ENCODE data around the gene GCSAM. TPM values are rescaled to one million over a fixed set of nuclear protein-coding genes. Genes with fewer than 3 reads are reported as not detected.
"Not testable (repeated sequence)": the region's sequence is repeated elsewhere in the genome, so short reads cannot be mapped to it uniquely, and the experiment has no call there.

Gene GCSAM
- total RNA-seq, 2 donors from 2014 or later = 17.8 to 26.5 TPM

DNA sequence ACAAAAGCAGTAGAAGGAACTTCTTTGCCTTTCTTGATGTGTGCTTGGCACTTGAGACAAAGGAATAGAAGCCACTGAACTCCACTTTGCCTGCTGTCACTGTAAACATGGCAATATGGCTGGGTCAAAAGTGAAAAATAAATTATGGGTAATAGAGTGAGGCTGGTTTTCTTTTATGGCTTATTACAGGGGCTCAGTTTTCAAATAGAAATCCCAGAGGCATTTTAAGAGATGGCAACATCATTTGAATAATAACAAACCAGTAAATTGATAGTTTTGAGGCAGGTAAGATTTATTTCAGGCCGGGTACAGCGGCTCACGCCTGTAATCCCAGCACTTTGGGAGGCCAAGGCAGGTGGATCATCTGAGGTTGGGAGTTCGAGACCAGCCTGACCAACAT is 44.1 kb downstream of the GCSAM start:
- no peak overlapping the region for H3K4me3 Mint-ChIP-seq
- ATAC-seq (replicated peaks in 1 of 2) (no peak), DNase-seq (no peak)
- no peak overlapping the region for H3K27ac Mint-ChIP-seq
- H3K27me3 Mint-ChIP-seq (ENCODE audit: low read depth) = peaks cover 20% of the 10 kb centered on the region
- H3K36me3 Mint-ChIP-seq (ENCODE audit: insufficient read depth in 2 of 2) = no peaks in the 10 kb centered on the region
- no peaks in the 10 kb centered on the region for H3K9me3 Mint-ChIP-seq
- peaks cover 44% of the 10 kb centered on the region for H3K4me1 Mint-ChIP-seq (ENCODE audit: low read depth)

DNA sequence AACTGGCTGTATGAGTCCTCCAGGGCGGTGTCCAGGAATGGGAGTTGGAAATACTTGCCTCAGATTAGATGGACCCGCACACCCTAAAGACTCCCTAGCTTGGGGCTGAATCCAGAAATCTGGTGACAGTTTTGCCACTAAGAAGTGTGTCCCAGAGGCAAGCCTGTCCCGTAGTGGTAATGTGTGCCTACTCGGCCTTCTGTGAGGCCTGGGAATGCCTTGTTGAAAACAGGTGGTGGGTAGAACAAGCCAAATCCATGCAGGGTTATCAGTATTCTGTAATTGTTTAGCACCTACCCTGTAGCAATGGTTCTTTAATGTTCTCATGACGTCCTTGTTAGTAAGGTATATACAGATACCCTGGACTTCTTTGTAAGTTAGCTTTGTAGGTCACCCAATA is 45.3 kb downstream of the GCSAM start:
- no peaks in the 10 kb centered on the region for H3K36me3 Mint-ChIP-seq (ENCODE audit: insufficient read depth in 2 of 2)
- H3K9me3 Mint-ChIP-seq = no peaks in the 10 kb centered on the region
- no peak overlapping the region for H3K27ac Mint-ChIP-seq
- H3K4me1 Mint-ChIP-seq (ENCODE audit: low read depth) = peaks cover 36% of the 10 kb centered on the region
- H3K27me3 Mint-ChIP-seq (ENCODE audit: low read depth) = peaks cover 20% of the 10 kb centered on the region
- H3K4me3 Mint-ChIP-seq = peak overlapping the region; percentile 87 to 91
- ATAC-seq (replicated peaks in 1 of 2) = no peak
- no peak for DNase-seq

DNA sequence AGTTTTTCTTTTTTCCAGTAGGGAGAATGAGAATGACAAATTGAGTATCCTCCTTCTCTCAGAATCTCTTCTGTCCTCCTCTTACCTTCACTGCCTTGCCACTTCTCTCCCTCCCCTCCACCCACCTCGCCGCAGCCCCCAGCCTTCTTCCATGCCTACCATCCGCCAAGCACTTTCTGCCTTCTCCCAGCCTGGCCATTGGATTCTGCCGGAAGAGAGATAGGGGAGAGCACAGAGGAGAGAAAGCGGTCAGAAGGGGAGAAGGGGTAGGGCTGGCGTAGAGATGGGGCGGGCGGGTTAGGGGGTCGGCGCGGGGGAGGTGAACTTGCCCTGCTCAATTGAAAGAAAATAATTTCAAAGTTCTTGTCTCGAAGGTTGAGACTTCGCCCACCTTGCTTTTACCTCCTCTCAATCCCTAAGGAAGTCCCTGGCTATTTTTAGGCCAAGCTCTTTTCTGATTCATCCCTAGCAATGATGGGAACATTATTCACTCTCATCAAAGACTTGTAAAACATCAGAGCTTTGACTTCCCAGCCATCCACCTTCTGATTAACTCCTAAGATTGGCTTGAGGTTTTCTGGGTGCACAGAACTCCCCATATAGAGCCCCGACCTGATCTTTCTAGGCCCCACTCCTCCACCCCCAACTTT is 46.0 kb downstream of the GCSAM start:
- H3K27me3 Mint-ChIP-seq (ENCODE audit: low read depth) = peaks cover 20% of the 10 kb centered on the region
- peak overlapping the region; percentile 87 to 91 for H3K4me3 Mint-ChIP-seq
- no peak for DNase-seq
- H3K9me3 Mint-ChIP-seq = no peaks in the 10 kb centered on the region
- peak overlapping the region; percentile 36 for H3K27ac Mint-ChIP-seq
- ATAC-seq (replicated peaks in 1 of 2) = no peak
- peaks cover 29% of the 10 kb centered on the region for H3K4me1 Mint-ChIP-seq (ENCODE audit: low read depth)
- no peaks in the 10 kb centered on the region for H3K36me3 Mint-ChIP-seq (ENCODE audit: insufficient read depth in 2 of 2)

- peak within 1 kb of the TSS; percentile 36 for H3K27ac Mint-ChIP-seq
- H3K4me1 Mint-ChIP-seq (ENCODE audit: low read depth) = peaks cover 29% of the 10 kb centered on the region
- H3K9me3 Mint-ChIP-seq = no peaks in the 10 kb centered on the region
- DNase-seq (peak; percentile 79 to 80), ATAC-seq (replicated peaks in 1 of 2) (peak; percentile 94 to 95)
- H3K4me3 Mint-ChIP-seq = peak within 1 kb of the TSS; percentile 87 to 91
- H3K27me3 Mint-ChIP-seq (ENCODE audit: low read depth) = peaks cover 20% of the 10 kb centered on the region
- no peaks in the 10 kb centered on the region for H3K36me3 Mint-ChIP-seq (ENCODE audit: insufficient read depth in 2 of 2)
Observed at GRCh38 chr3:112086076-112086854, 46.8 kb downstream of the GCSAM start, which contains the start of gene C3orf52. C3orf52 (plus strand) TSS chr3:112086389; CDS start chr3:112086408, 19 bp downstream.

GRCh38 chr3:112085735-112086075 is 47.3 kb downstream of the GCSAM start:
- DNase-seq (no peak), ATAC-seq (replicated peaks in 1 of 2) (peak; percentile 1 to 2)
- no peak overlapping the region for H3K27ac Mint-ChIP-seq
- H3K4me3 Mint-ChIP-seq = peak overlapping the region; percentile 87 to 91
- H3K4me1 Mint-ChIP-seq (ENCODE audit: low read depth) = peaks cover 29% of the 10 kb centered on the region
- no peaks in the 10 kb centered on the region for H3K36me3 Mint-ChIP-seq (ENCODE audit: insufficient read depth in 2 of 2)
- H3K9me3 Mint-ChIP-seq = no peaks in the 10 kb centered on the region
- peaks cover 20% of the 10 kb centered on the region for H3K27me3 Mint-ChIP-seq (ENCODE audit: low read depth)

- peaks cover 29% of the 10 kb centered on the region for H3K4me1 Mint-ChIP-seq (ENCODE audit: low read depth)
- H3K4me3 Mint-ChIP-seq = peak overlapping the region; percentile 55 to 87
- no peak overlapping the region for H3K27ac Mint-ChIP-seq
- H3K9me3 Mint-ChIP-seq = no peaks in the 10 kb centered on the region
- peaks cover 20% of the 10 kb centered on the region for H3K27me3 Mint-ChIP-seq (ENCODE audit: low read depth)
- ATAC-seq (replicated peaks in 1 of 2) (no peak), DNase-seq (no peak)
- no peaks in the 10 kb centered on the region for H3K36me3 Mint-ChIP-seq (ENCODE audit: insufficient read depth in 2 of 2)
Observed at GRCh38 chr3:112084980-112085705, 47.9 kb downstream of the GCSAM start.

GRCh38 chr3:112083239-112083638 is 49.8 kb downstream of the GCSAM start:
- Mint-ChIP-seq H3K27ac (no peak overlapping the region), H3K36me3 (ENCODE audit: insufficient read depth in 2 of 2) (no peaks in the 10 kb centered on the region), H3K27me3 (ENCODE audit: low read depth) (peaks cover 12% of the 10 kb centered on the region), H3K4me3 (no peak overlapping the region), H3K4me1 (ENCODE audit: low read depth) (peaks cover 27% of the 10 kb centered on the region), H3K9me3 (no peaks in the 10 kb centered on the region)
- no peak for DNase-seq
- ATAC-seq (replicated peaks in 1 of 2) = no peak

GRCh38 chr3:112078125-112079083 is 54.6 kb downstream of the GCSAM start:
- DNase-seq (no peak), ATAC-seq (replicated peaks in 1 of 2) (no peak)
- no peaks in the 10 kb centered on the region for H3K36me3 Mint-ChIP-seq (ENCODE audit: insufficient read depth in 2 of 2)
- H3K27ac Mint-ChIP-seq = no peak overlapping the region
- H3K4me3 Mint-ChIP-seq = no peak overlapping the region
- H3K4me1 Mint-ChIP-seq (ENCODE audit: low read depth) = peaks cover 21% of the 10 kb centered on the region
- no peaks in the 10 kb centered on the region for H3K27me3 Mint-ChIP-seq (ENCODE audit: low read depth)
- H3K9me3 Mint-ChIP-seq = no peaks in the 10 kb centered on the region

DNA sequence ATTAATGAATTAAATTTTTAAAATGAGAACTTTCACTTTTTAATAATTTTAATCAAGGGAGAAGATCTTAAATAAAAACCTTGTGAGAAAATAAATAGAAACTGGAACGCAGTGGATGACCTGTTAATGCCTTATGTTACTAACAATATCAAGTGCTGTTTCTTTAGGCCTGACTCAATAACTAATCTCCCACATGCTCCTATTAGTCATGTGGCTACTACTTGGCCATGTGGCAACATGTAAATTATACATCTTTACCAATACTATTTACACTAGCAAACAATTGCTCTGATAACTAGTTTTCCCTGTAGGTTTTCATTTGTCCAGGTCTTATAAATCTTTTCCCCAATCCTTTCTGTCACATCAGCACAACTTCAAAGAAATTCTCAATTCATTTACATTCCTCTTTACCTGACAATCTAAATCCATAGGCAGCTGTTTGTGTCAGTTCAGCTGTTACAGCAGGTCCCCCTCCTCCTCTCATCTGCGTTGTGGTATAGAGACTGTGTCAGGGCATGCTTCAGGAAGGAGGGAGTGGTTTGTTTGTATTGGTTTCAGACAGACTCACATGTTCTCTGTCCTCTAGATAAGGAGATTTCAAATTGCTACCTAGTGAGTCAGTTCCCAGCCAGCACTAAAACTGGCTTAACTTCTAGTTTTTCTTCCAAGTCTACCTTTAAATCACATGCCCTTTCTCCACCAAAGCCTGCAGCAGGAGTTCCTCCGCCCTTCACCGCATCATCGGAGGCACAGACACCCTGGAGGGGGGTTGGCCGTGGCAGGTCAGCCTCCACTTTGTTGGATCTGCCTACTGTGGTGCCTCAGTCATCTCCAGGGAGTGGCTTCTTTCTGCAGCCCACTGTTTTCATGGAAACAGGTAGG is 58.2 kb downstream of the GCSAM start:
- H3K36me3 Mint-ChIP-seq (ENCODE audit: insufficient read depth in 2 of 2) = peaks cover 3 to 8% of the 10 kb centered on the region in 2 donors
- peak overlapping the region; percentile 51 to 64 for H3K4me3 Mint-ChIP-seq

GRCh38 chr3:112074006-112074405 is 59.0 kb downstream of the GCSAM start:
- Mint-ChIP-seq H3K27ac (no peak overlapping the region), H3K9me3 (peaks cover 4 to 5% of the 10 kb centered on the region in 2 donors), H3K27me3 (ENCODE audit: low read depth) (no peaks in the 10 kb centered on the region), H3K4me1 (ENCODE audit: low read depth) (peaks cover 42% of the 10 kb centered on the region), H3K36me3 (ENCODE audit: insufficient read depth in 2 of 2) (peaks cover 3 to 11% of the 10 kb centered on the region in 2 donors), H3K4me3 (no peak overlapping the region)
- DNase-seq (no peak), ATAC-seq (replicated peaks in 1 of 2) (no peak)

More for the DNA sequence above, 58.2 kb downstream of the GCSAM start:
- DNase-seq (peak; percentile 37 to 46), ATAC-seq (replicated peaks in 1 of 2) (peak; percentile 98)
- H3K27ac Mint-ChIP-seq = no peak overlapping the region
- H3K9me3 Mint-ChIP-seq = peaks cover 3% of the 10 kb centered on the region in 2 donors
- no peaks in the 10 kb centered on the region for H3K27me3 Mint-ChIP-seq (ENCODE audit: low read depth)
- H3K4me1 Mint-ChIP-seq (ENCODE audit: low read depth) = peaks cover 42% of the 10 kb centered on the region

DNA sequence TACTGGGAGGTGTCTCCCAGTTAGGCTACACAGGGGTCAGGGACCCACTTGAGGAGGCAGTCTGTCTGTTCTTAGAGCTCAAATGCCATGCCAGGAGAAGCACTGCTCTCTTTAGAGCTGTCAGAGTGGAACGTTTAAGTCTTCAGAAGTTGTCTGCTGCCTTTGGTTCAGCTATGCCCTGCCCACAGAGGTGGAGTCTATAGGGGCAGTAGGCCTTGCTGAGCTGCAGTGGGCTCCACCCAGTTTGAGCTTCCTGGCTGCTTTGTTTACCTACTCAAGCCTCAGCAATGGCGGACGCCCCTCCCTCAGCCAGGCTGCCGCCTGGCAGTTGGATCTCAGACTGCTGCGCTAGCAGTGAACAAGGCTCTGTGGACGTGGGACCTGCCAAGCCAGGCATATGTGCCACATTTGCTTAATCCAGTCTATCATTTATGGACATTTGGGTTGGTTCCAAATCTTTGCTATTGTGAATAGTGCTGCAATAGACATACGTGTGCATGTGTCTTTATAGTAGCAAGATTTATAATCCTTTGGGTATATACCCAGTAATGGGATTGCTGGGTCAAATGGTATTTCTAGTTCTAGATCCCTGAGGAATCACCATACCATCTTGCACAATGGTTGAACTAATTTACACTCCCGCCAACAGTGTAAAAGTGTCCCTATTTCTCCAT is 60.5 kb downstream of the GCSAM start:
- peak overlapping the region; percentile 79 to 85 for H3K4me3 Mint-ChIP-seq
- ATAC-seq (replicated peaks in 1 of 2) (peak; percentile 37 to 43), DNase-seq (peak; percentile 72 to 79)
- peak overlapping the region; percentile 51 for H3K27ac Mint-ChIP-seq
- H3K36me3 Mint-ChIP-seq (ENCODE audit: insufficient read depth in 2 of 2) = peaks cover 3 to 11% of the 10 kb centered on the region in 2 donors
- H3K9me3 Mint-ChIP-seq; H3K27me3 Mint-ChIP-seq (ENCODE audit: low read depth): not testable (repeated sequence)
- H3K4me1 Mint-ChIP-seq (ENCODE audit: low read depth) = peaks cover 42% of the 10 kb centered on the region
